Neural cell (in vitro differentiated cells): ENCODE measurements around the gene DPP6. TPM values are rescaled to one million over a fixed set of nuclear protein-coding genes. Genes with fewer than 3 reads are reported as not detected.
A peak's percentile ranks its signal among the peaks of the same experiment; 100 is the strongest.

Source experiments
- H2AFZ ChIP-seq: fragments of 200-600, 300-800 bp; sonication (generic), shearing (Covaris generic); 2 replicates; pipeline ENCODE4 v1.6.0; 2014; ENCODE audit warnings: low read depth, mild to moderate bottlenecking, antibody characterized with exemption, low read length, moderate library complexity
- H3F3A ChIP-seq: fragments of 200-600 bp; shearing (Covaris generic); 2 replicates; pipeline ENCODE4 v1.6.1; 2016; ENCODE audit warnings: mild to moderate bottlenecking, moderate library complexity, mixed read lengths, antibody characterized with exemption, low read length; ENCODE audit not compliant: insufficient read depth, poor library complexity, severe bottlenecking
- H3K27ac ChIP-seq: fragments of 200-600, 300-800 bp; sonication (generic), shearing (Covaris generic); 2 replicates; pipeline ENCODE4 v1.5.1; 2014; ENCODE audit warnings: mild to moderate bottlenecking, low read length, moderate library complexity
- H3K27me3 ChIP-seq: fragments of 300-800, 200-600 bp; sonication (generic), shearing (Covaris generic); 2 replicates; pipeline ENCODE4 v1.6.0; 2014; ENCODE audit warnings: mild to moderate bottlenecking, low read depth, low read length, moderate library complexity; ENCODE audit not compliant: insufficient read depth
- H3K36me3 ChIP-seq: fragments of 300-800, 200-600 bp; sonication (generic), shearing (Covaris generic); 2 replicates; pipeline ENCODE4 v1.5.1; 2014; ENCODE audit warnings: mild to moderate bottlenecking, antibody characterized with exemption, low read length, moderate library complexity; ENCODE audit not compliant: insufficient read depth
- H3K4me2 ChIP-seq: fragments of 300-800, 200-600 bp; sonication (generic), shearing (Covaris generic); 2 replicates; pipeline ENCODE4 v1.6.0; 2014; ENCODE audit warnings: mild to moderate bottlenecking, low read length
- H3K4me3 ChIP-seq: fragments of 300-800, 200-600 bp; sonication (generic), shearing (Covaris generic); 2 replicates; pipeline ENCODE4 v1.5.1; 2014; ENCODE audit warnings: mild to moderate bottlenecking, low read length, moderate library complexity
- H3K79me2 ChIP-seq: fragments of 200-600 bp; shearing (Covaris generic); replicated peaks from 2 replicates; pipeline ENCODE4 v1.6.0; 2014; ENCODE audit warnings: mild to moderate bottlenecking, low read length, moderate library complexity; ENCODE audit not compliant: insufficient read depth
- H3K9ac ChIP-seq: fragments of 300-800, 200-600 bp; sonication (generic), shearing (Covaris generic); 2 replicates; pipeline ENCODE4 v1.6.1; 2016; ENCODE audit warnings: mild to moderate bottlenecking, low read length, mixed read lengths
- H3K9me2 ChIP-seq: fragments of 200-600 bp; shearing (Covaris generic); 2 replicates; pipeline ENCODE4 v1.6.1; 2016; ENCODE audit warnings: mild to moderate bottlenecking, low read length, mixed read lengths; ENCODE audit not compliant: insufficient read depth
- H3K9me3 ChIP-seq: fragments of 200-600, 300-800 bp; sonication (generic), shearing (Covaris generic); 2 replicates; pipeline ENCODE4 v1.6.1; 2016; ENCODE audit warnings: mild to moderate bottlenecking, mixed run types, low read length, moderate library complexity, mixed read lengths
- H4K20me1 ChIP-seq: fragments of 200-600 bp; shearing (Covaris generic); 2 replicates; pipeline ENCODE4 v1.6.1; 2016; ENCODE audit warnings: mild to moderate bottlenecking, mixed run types; ENCODE audit not compliant: insufficient read depth
- EP300 ChIP-seq: fragments of 450-650 bp; conservative IDR thresholded peaks from 2 replicates; pipeline ENCODE4 v1.6.1; 2014; ENCODE audit warnings: antibody characterized with exemption, mild to moderate bottlenecking, moderate library complexity; ENCODE audit not compliant: poor library complexity, severe bottlenecking
- EZH2 ChIP-seq: fragments of 200-600, 300-800 bp; shearing (Covaris generic), sonication (generic); IDR thresholded peaks from 2 replicates; pipeline ENCODE4 v1.6.1; 2014; ENCODE audit warnings: antibody characterized with exemption, low read length, borderline replicate concordance, mild to moderate bottlenecking; ENCODE audit not compliant: insufficient read depth, poor library complexity, severe bottlenecking
- MXI1 ChIP-seq: fragments of 450-650 bp; conservative IDR thresholded peaks from 2 replicates; pipeline ENCODE4 v1.6.1; 2014; ENCODE audit warnings: antibody characterized with exemption, mild to moderate bottlenecking; ENCODE audit not compliant: poor library complexity, severe bottlenecking
- POLR2AphosphoS5 ChIP-seq: IDR thresholded peaks from 2 replicates; pipeline ENCODE4 v1.6.1; 2012
- RAD21 ChIP-seq: fragments of 450-650 bp; conservative IDR thresholded peaks from 2 replicates; pipeline ENCODE4 v1.6.1; 2014; ENCODE audit warnings: antibody characterized with exemption, mild to moderate bottlenecking, moderate library complexity
- SMC3 ChIP-seq: fragments of 450-650 bp; conservative IDR thresholded peaks from 2 replicates; pipeline ENCODE4 v1.6.1; 2014; ENCODE audit warnings: antibody characterized with exemption, mild to moderate bottlenecking, moderate library complexity; ENCODE audit not compliant: poor library complexity
- TAF1 ChIP-seq: IDR thresholded peaks from 2 replicates; pipeline ENCODE4 v1.6.1; 2012; ENCODE audit warnings: low read depth
- polyA plus RNA-seq: library from polyadenylated mRNA; depleted of rRNA; stranded (reverse); fragments of >200 nt; gene quantifications from 2 replicates; pipeline ENCODE4 v1.2.3, GENCODE V29; 2014
- TF ChIP-seq, protein P1 (sequence below): IDR thresholded peaks from 2 replicates; pipeline ENCODE4 v1.6.1; 2012; ENCODE audit warnings: borderline replicate concordance
- TF ChIP-seq, protein P2 (sequence below): fragments of 450-650 bp; IDR thresholded peaks from 2 replicates; pipeline ENCODE4 v1.5.1; 2014; ENCODE audit warnings: antibody characterized with exemption, mild to moderate bottlenecking, moderate library complexity; ENCODE audit not compliant: poor library complexity, severe bottlenecking

The DPP6 gene
- polyA plus RNA-seq, 1 donor from 2014 or later: 20.4 TPM

DNA sequence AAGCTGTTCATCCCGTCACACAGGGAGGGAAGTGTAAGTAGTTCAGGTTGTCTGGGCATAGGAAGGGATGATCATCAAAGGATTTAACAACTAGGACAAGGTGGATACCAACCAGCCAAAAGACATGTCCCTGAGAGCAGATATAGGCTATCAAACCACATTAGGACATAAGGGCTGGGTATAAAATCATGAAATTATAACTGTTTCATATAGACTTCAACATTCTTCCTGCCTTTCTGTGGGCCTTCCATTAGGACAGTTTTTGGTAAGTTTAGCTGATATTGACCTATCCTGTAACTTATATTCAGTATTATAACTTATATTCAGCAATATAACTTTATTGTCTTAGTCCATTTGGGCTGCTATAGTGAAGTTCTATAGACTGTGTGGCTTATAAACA lies 759.8 kb downstream of the DPP6 start:
- Histone ChIP-seq H3K36me3 (peaks cover 10% of the 10 kb centered on the region), H3K27ac (no peak overlapping the region), H3K79me2 (no peaks in the 10 kb centered on the region), H2AFZ (no peak overlapping the region), H3K9ac (no peak overlapping the region), H3K4me3 (no peak overlapping the region), H3K9me3 (peaks cover 11% of the 10 kb centered on the region), H3F3A (no peaks in the 10 kb centered on the region), H4K20me1 (no peaks in the 10 kb centered on the region), H3K27me3 (no peaks in the 10 kb centered on the region), H3K4me2 (no peak overlapping the region), H3K9me2 (no peaks in the 10 kb centered on the region)
- TF ChIP-seq SMC3: no peak
- TF ChIP-seq, protein P1, sequence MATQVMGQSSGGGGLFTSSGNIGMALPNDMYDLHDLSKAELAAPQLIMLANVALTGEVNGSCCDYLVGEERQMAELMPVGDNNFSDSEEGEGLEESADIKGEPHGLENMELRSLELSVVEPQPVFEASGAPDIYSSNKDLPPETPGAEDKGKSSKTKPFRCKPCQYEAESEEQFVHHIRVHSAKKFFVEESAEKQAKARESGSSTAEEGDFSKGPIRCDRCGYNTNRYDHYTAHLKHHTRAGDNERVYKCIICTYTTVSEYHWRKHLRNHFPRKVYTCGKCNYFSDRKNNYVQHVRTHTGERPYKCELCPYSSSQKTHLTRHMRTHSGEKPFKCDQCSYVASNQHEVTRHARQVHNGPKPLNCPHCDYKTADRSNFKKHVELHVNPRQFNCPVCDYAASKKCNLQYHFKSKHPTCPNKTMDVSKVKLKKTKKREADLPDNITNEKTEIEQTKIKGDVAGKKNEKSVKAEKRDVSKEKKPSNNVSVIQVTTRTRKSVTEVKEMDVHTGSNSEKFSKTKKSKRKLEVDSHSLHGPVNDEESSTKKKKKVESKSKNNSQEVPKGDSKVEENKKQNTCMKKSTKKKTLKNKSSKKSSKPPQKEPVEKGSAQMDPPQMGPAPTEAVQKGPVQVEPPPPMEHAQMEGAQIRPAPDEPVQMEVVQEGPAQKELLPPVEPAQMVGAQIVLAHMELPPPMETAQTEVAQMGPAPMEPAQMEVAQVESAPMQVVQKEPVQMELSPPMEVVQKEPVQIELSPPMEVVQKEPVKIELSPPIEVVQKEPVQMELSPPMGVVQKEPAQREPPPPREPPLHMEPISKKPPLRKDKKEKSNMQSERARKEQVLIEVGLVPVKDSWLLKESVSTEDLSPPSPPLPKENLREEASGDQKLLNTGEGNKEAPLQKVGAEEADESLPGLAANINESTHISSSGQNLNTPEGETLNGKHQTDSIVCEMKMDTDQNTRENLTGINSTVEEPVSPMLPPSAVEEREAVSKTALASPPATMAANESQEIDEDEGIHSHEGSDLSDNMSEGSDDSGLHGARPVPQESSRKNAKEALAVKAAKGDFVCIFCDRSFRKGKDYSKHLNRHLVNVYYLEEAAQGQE: no peak
- TF ChIP-seq MXI1: no peak
- no peak for TF ChIP-seq RAD21
- TF ChIP-seq, protein P2, sequence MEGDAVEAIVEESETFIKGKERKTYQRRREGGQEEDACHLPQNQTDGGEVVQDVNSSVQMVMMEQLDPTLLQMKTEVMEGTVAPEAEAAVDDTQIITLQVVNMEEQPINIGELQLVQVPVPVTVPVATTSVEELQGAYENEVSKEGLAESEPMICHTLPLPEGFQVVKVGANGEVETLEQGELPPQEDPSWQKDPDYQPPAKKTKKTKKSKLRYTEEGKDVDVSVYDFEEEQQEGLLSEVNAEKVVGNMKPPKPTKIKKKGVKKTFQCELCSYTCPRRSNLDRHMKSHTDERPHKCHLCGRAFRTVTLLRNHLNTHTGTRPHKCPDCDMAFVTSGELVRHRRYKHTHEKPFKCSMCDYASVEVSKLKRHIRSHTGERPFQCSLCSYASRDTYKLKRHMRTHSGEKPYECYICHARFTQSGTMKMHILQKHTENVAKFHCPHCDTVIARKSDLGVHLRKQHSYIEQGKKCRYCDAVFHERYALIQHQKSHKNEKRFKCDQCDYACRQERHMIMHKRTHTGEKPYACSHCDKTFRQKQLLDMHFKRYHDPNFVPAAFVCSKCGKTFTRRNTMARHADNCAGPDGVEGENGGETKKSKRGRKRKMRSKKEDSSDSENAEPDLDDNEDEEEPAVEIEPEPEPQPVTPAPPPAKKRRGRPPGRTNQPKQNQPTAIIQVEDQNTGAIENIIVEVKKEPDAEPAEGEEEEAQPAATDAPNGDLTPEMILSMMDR: no peak
- no peak for TF ChIP-seq TAF1
- TF ChIP-seq EZH2: no peak
- no peak for TF ChIP-seq EP300
- no peak for TF ChIP-seq POLR2AphosphoS5

DNA sequence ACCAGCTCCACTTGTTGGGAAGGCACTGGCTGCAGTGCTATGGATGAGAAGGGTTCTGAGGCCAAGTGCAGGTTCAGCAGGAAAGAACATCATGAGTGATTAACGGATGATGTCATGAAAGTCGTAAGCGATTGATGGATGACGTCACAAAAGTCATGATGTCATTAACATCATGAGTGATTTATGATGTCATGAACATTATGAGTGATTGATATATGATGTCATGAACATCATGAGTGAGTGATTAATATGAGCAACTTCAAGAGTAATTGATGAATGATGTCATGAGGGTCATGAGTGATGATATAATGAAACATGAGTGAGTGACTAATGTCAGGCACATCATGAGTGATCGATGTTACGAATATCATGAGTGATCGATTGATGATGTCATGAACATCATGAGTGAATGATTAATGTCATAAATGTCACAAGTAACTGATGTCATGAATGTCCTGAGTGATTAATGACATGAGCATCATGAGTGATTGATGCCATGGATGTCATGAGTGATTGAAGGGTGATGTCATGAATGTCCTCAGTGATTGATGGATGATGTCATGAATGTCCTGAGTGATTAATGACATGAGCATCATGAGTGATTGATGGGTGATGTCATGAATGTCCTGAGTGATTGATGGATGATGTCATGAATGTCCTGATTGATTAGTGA lies 765.2 kb downstream of the DPP6 start:
- Histone ChIP-seq H3K27ac (no peak overlapping the region), H3K4me2 (no peak overlapping the region), H3K36me3 (peaks cover 3% of the 10 kb centered on the region), H3K79me2 (no peaks in the 10 kb centered on the region), H3K4me3 (no peak overlapping the region), H4K20me1 (no peaks in the 10 kb centered on the region), H2AFZ (no peak overlapping the region), H3K27me3 (no peaks in the 10 kb centered on the region), H3F3A (no peaks in the 10 kb centered on the region), H3K9ac (no peak overlapping the region), H3K9me3 (peaks cover 7% of the 10 kb centered on the region), H3K9me2 (no peaks in the 10 kb centered on the region)
- TF ChIP-seq EP300: peak; percentile 99
- TF ChIP-seq SMC3: no peak
- no peak for TF ChIP-seq RAD21
- TF ChIP-seq POLR2AphosphoS5: peak; percentile 91
- TF ChIP-seq, protein P2: no peak
